Osteoblast (primary cell): ENCODE measurements around the gene ETAA1. TPM values are rescaled to one million over a fixed set of nuclear protein-coding genes. Genes with fewer than 3 reads are reported as not detected.

Experiments
- DNase-seq: peaks from one replicate; pipeline ENCODE4 v3.0.0; 2011; ENCODE audit warnings: low spot score, mixed read lengths; ENCODE audit not compliant: insufficient read length; ENCODE audit errors: missing footprints
- H2AFZ ChIP-seq: 2 replicates; pipeline ENCODE4 v1.6.0; 2011; ENCODE audit warnings: mild to moderate bottlenecking, low read length
- H3K27ac ChIP-seq: 2 replicates; pipeline ENCODE4 v1.5.1; 2011; ENCODE audit warnings: mild to moderate bottlenecking, low read depth, low read length, moderate library complexity
- H3K27me3 ChIP-seq: 2 replicates; pipeline ENCODE4 v1.6.0; 2012; ENCODE audit warnings: mild to moderate bottlenecking, control low read depth, inconsistent platforms, low read length, moderate library complexity; ENCODE audit not compliant: insufficient read depth
- H3K36me3 ChIP-seq: 2 replicates; pipeline ENCODE4 v1.5.1; 2011; ENCODE audit warnings: mild to moderate bottlenecking, low read length, control low read depth, moderate library complexity; ENCODE audit not compliant: insufficient read depth
- H3K4me1 ChIP-seq: 2 replicates; pipeline ENCODE4 v1.5.1; 2011; ENCODE audit warnings: mild to moderate bottlenecking, low read length, control low read depth, moderate library complexity; ENCODE audit not compliant: insufficient read depth
- H3K4me2 ChIP-seq: 2 replicates; pipeline ENCODE4 v1.6.0; 2011; ENCODE audit warnings: mild to moderate bottlenecking, low read length; ENCODE audit not compliant: insufficient read depth
- H3K4me3 ChIP-seq: fragments of 200-600 bp; sonication (generic); 3 replicates; pipeline ENCODE4 v1.5.1; 2012; ENCODE audit warnings: mild to moderate bottlenecking, low read length, inconsistent platforms; ENCODE audit not compliant: insufficient read depth
- H3K79me2 ChIP-seq: 2 replicates; pipeline ENCODE4 v1.6.0; 2012; ENCODE audit warnings: mild to moderate bottlenecking, low read length, control low read depth, inconsistent platforms; ENCODE audit not compliant: insufficient read depth
- H3K9me3 ChIP-seq: 2 replicates; pipeline ENCODE4 v1.5.1; 2011; ENCODE audit warnings: low read depth, low read length, control low read depth
- H4K20me1 ChIP-seq: 2 replicates; pipeline ENCODE4 v1.6.0; 2012; ENCODE audit warnings: mild to moderate bottlenecking, low read length, control low read depth; ENCODE audit not compliant: insufficient read depth
- total RNA-seq: library from RNA; depleted of rRNA; stranded (reverse); fragments of >200 nt; gene quantifications from 2 replicates; pipeline ENCODE4 v1.2.3, GENCODE V29; 2012
- TF ChIP-seq, protein P1 (sequence below): IDR thresholded peaks from 2 replicates; pipeline ENCODE4 v1.5.1; 2011; ENCODE audit warnings: mild to moderate bottlenecking, low read depth, low read length, moderate library complexity; ENCODE audit errors: extremely low read depth

ETAA1 gene
- total RNA-seq, 1 donor, result 20.6 TPM

DNA sequence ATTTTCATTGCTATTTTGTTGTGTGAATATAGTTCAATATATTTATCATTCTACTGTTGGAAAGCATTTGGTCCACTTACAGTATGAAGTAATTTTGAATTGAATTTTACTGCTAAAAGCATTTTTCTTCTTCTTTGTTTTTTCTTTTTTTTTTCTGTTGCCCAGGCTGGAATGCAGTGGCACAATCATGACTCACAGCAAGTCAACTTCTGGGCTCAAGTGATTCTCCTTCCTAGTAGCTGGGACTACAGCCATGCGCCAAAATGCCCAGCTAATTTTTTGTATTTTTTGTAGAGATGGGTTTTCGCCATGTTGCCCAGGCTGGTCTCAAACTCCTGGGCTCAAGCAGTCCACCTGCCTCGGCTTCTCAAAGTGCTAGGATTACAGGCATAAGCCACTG, 2.4 kb upstream of the ETAA1 start:
- H2AFZ ChIP-seq, result peak overlapping the region; percentile 64
- peak overlapping the region; percentile 29 for H3K4me2 ChIP-seq
- H3K9me3 ChIP-seq, result no peaks in the 10 kb centered on the region
- no peaks in the 10 kb centered on the region for H4K20me1 ChIP-seq
- no peaks in the 10 kb centered on the region for H3K36me3 ChIP-seq
- H3K27me3 ChIP-seq, result no peaks in the 10 kb centered on the region
- peaks cover 35% of the 10 kb centered on the region for H3K4me1 ChIP-seq
- no peak overlapping the region for H3K4me3 ChIP-seq
- peak overlapping the region; percentile 16 for H3K27ac ChIP-seq
- TF ChIP-seq, protein P1, sequence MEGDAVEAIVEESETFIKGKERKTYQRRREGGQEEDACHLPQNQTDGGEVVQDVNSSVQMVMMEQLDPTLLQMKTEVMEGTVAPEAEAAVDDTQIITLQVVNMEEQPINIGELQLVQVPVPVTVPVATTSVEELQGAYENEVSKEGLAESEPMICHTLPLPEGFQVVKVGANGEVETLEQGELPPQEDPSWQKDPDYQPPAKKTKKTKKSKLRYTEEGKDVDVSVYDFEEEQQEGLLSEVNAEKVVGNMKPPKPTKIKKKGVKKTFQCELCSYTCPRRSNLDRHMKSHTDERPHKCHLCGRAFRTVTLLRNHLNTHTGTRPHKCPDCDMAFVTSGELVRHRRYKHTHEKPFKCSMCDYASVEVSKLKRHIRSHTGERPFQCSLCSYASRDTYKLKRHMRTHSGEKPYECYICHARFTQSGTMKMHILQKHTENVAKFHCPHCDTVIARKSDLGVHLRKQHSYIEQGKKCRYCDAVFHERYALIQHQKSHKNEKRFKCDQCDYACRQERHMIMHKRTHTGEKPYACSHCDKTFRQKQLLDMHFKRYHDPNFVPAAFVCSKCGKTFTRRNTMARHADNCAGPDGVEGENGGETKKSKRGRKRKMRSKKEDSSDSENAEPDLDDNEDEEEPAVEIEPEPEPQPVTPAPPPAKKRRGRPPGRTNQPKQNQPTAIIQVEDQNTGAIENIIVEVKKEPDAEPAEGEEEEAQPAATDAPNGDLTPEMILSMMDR, result no peak
- H3K79me2 ChIP-seq, result peaks cover 20% of the 10 kb centered on the region
- peak; percentile 43 for DNase-seq

DNA sequence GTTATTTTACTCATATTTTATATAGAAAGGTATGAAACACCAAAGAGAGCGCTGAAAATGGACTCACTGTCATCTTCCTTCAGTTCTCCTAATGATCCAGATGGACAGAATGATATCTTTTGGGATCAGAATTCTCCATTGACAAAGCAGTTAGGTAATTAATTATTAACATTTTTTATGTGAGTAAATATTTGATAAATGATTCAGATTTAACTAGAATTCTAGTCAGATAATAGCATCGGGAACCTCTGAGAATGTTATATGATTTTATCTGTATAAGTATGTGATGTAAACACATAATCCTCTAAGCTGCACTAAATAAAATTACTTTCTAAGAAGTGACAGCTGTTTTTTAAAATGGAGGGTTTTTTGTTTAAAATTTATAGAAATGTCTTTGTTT, 2.0 kb downstream of the ETAA1 start:
- H3K36me3 ChIP-seq, result peaks cover 16% of the 10 kb centered on the region
- no peak for DNase-seq
- TF ChIP-seq, protein P1, result no peak
- peak overlapping the region; percentile 93 for H3K4me2 ChIP-seq
- H4K20me1 ChIP-seq, result no peaks in the 10 kb centered on the region
- no peaks in the 10 kb centered on the region for H3K27me3 ChIP-seq
- H3K79me2 ChIP-seq, result peaks cover 32% of the 10 kb centered on the region
- no peak overlapping the region for H3K4me3 ChIP-seq
- H3K9me3 ChIP-seq, result no peaks in the 10 kb centered on the region
- no peak overlapping the region for H2AFZ ChIP-seq
- peaks cover 39% of the 10 kb centered on the region for H3K4me1 ChIP-seq
- peak overlapping the region; percentile 89 for H3K27ac ChIP-seq

DNA sequence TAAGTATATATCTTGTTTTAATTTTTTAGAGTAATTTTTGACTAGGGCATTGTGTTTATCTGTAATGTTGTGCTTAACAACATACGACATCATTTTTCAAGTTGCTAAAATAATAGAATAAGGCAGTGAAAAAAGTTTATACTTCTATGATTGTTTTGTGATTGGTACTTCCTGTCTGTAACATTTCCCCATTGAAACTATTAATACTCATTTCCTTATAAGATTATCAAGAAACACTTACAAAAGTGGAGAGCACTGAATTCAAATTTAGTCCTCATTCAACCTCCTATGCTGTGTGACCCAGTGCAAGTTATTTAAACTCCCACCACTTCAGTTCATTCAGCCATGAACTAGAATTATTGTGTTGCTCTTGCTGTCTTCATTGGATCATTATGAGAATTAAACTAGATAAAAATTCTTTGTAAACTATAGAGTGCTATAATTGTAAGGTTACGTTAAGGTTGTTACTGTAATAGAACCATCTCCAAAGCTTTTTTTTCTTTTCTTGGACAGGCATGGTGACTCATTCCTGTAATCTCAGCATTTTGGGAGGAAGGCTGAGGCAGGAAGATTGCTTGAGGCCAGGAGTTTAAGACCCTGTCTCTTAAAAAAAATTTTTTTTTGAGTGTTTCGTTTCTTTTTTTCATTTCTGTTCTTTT, 2.8 kb downstream of the ETAA1 start:
- peaks cover 31% of the 10 kb centered on the region for H3K4me1 ChIP-seq
- TF ChIP-seq, protein P1, result no peak
- H3K27ac ChIP-seq, result peak overlapping the region; percentile 89
- H3K4me2 ChIP-seq, result peak overlapping the region; percentile 68
- H3K36me3 ChIP-seq, result peaks cover 23% of the 10 kb centered on the region
- no peaks in the 10 kb centered on the region for H4K20me1 ChIP-seq
- H3K4me3 ChIP-seq, result no peak overlapping the region
- H2AFZ ChIP-seq, result no peak overlapping the region
- peaks cover 39% of the 10 kb centered on the region for H3K79me2 ChIP-seq
- no peaks in the 10 kb centered on the region for H3K9me3 ChIP-seq
- H3K27me3 ChIP-seq, result no peaks in the 10 kb centered on the region
- DNase-seq, result no peak

DNA sequence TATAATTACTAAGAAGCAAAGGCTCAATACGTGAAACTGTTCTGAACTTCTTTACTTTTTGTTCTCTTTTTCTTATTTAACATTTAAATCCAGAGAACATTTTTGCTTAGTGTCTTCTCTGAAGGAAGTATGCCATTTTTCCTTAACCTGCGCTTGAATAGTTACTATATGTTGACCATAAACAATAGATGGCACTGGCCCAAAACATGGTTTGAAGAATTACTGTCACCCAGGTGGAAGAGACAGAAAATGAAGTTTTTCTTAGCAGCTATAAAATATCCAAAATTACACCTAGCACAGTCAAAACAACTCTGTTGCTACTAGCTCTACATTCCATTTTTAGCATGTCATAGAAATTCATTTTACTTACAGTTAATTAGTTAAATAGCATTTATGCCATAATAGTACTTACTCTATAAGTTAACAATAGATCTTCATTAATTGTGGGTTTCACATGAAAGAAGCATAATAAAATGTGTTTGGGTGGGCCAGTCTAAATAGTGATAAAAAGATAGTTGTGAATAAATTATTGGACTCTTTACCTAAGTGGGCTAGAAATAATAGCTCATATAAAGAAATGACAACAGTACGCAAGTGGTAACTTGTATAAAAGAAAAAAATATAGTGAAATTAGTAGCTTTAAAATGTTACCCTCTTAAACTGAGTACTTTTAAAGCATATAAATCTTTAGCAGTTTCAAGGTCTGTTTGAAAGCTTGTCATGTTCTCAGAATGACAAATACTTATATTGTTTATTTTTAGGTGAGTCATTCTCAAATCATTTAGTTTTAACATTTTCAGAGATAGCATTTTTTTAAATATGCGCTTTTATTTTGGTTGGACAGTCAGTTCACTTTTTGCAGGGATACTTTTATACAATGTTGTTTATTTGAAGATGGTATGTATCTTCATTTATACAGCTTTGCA, 3.7 kb downstream of the ETAA1 start:
- H3K9me3 ChIP-seq, result no peaks in the 10 kb centered on the region
- H3K36me3 ChIP-seq, result peaks cover 27% of the 10 kb centered on the region
- no peaks in the 10 kb centered on the region for H3K27me3 ChIP-seq
- TF ChIP-seq, protein P1, result no peak
- H3K79me2 ChIP-seq, result peaks cover 41% of the 10 kb centered on the region
- peak; percentile 25 for DNase-seq
- H3K27ac ChIP-seq, result peak overlapping the region; percentile 89
- no peaks in the 10 kb centered on the region for H4K20me1 ChIP-seq
- H3K4me1 ChIP-seq, result peaks cover 28% of the 10 kb centered on the region
- peak overlapping the region; percentile 20 for H3K4me3 ChIP-seq
- peak overlapping the region; percentile 68 for H3K4me2 ChIP-seq
- no peak overlapping the region for H2AFZ ChIP-seq
